PC-9 (cell line): ENCODE measurements around the gene DNASE1L3. TPM values are rescaled to one million over a fixed set of nuclear protein-coding genes. Genes with fewer than 3 reads are reported as not detected.

Experiments
- BruUV-seq: library from RNA; stranded (reverse); fragments of 400-500 nt; replicated peaks from 2 replicates; lab custom pipeline; 2021; lab: Mats Ljungman, UMichigan
- CTCF ChIA-PET: fragments of 300-600 bp; sonication (Branson Sonifier 250); formaldehyde crosslinking; loops from one replicate; lab custom pipeline; 2022; ENCODE audit warnings: antibody characterized with exemption; lab: Charles Lee
- POLR2A ChIA-PET: fragments of 300-600 bp; sonication (Branson Sonifier 250); formaldehyde crosslinking; loops from one replicate; lab custom pipeline; 2022; ENCODE audit warnings: antibody characterized with exemption; ENCODE audit not compliant: unreplicated experiment; lab: Charles Lee
- DNase-seq, 2 experiments: peaks; one replicate each; pipeline versions ENCODE4 v3.0.0 to v3.0.0-alpha.2; 2015 to 2022; ENCODE audit warnings: mixed read lengths in 1 of 2
- H2AFZ ChIP-seq: fragments of 200-600 bp; sonication (generic); 2 replicates; pipeline ENCODE4 v1.8.1; 2017; ENCODE audit warnings: antibody characterized with exemption
- H3F3A ChIP-seq: fragments of 200-600 bp; sonication (generic); 2 replicates; pipeline ENCODE4 v1.8.1; 2017; ENCODE audit warnings: antibody characterized with exemption, mild to moderate bottlenecking, low read depth; ENCODE audit not compliant: insufficient read depth
- H3K27ac ChIP-seq: fragments of 200-600 bp; sonication (generic); 2 replicates; pipeline ENCODE4 v1.6.1; 2016; ENCODE audit warnings: mixed run types
- H3K27me3 ChIP-seq: fragments of 200-600 bp; sonication (generic); 2 replicates; pipeline ENCODE4 v1.6.1; 2016; ENCODE audit warnings: low read depth, mixed run types; ENCODE audit not compliant: insufficient read depth
- H3K36me3 ChIP-seq: fragments of 200-600 bp; sonication (generic); 2 replicates; pipeline ENCODE4 v1.6.1; 2016; ENCODE audit warnings: low read depth, mixed run types
- H3K4me1 ChIP-seq: fragments of 200-600 bp; sonication (generic); replicated peaks from 2 replicates; pipeline ENCODE4 v1.6.1; 2016; ENCODE audit warnings: mixed run types; ENCODE audit not compliant: insufficient read depth
- H3K4me2 ChIP-seq: fragments of 200-600 bp; sonication (generic); 2 replicates; pipeline ENCODE4 v1.6.1; 2017; ENCODE audit warnings: mixed run types
- H3K4me3 ChIP-seq: fragments of 200-600 bp; sonication (generic); 2 replicates; pipeline ENCODE4 v1.6.1; 2016; ENCODE audit warnings: mixed run types
- H3K79me2 ChIP-seq: fragments of 200-600 bp; sonication (generic); 2 replicates; pipeline ENCODE4 v1.6.1; 2017; ENCODE audit warnings: low read depth, mixed run types
- H3K9me2 ChIP-seq: fragments of 200-600 bp; sonication (generic); 2 replicates; pipeline ENCODE4 v1.8.1; 2017; ENCODE audit warnings: mild to moderate bottlenecking; ENCODE audit not compliant: insufficient read depth
- H3K9me3 ChIP-seq: fragments of 200-600 bp; sonication (generic); 2 replicates; pipeline ENCODE4 v1.8.1; 2016; ENCODE audit warnings: low read depth; ENCODE audit not compliant: insufficient read depth
- H4K20me1 ChIP-seq: fragments of 200-600 bp; sonication (generic); 2 replicates; pipeline ENCODE4 v1.8.1; 2017; ENCODE audit not compliant: insufficient read depth
- EZH2 ChIP-seq: fragments of 200-600 bp; sonication (generic); IDR thresholded peaks from 2 replicates; pipeline ENCODE4 v1.8.0; 2017; ENCODE audit warnings: antibody characterized with exemption, low read depth
- intact Hi-C: fragments of 100-400 bp; cut with micrococcal nuclease; formaldehyde crosslinking; loops from one replicate; pipeline ENCODE4 v1.10.0; 2022; ENCODE audit not compliant: unreplicated experiment
- total RNA-seq: library from RNA; stranded (reverse); gene quantifications from 2 replicates; pipeline ENCODE4 v1.2.3, GENCODE V29; 2021
- TF ChIP-seq, protein P1 (sequence below): fragments of 200-600 bp; sonication (generic); conservative IDR thresholded peaks from 2 replicates; pipeline ENCODE4 v1.6.1; 2017; ENCODE audit warnings: mixed run types, antibody characterized with exemption, mild to moderate bottlenecking, moderate library complexity

The DNASE1L3 gene
- total RNA-seq, 1 experiment from 2014 or later: not detected

DNA sequence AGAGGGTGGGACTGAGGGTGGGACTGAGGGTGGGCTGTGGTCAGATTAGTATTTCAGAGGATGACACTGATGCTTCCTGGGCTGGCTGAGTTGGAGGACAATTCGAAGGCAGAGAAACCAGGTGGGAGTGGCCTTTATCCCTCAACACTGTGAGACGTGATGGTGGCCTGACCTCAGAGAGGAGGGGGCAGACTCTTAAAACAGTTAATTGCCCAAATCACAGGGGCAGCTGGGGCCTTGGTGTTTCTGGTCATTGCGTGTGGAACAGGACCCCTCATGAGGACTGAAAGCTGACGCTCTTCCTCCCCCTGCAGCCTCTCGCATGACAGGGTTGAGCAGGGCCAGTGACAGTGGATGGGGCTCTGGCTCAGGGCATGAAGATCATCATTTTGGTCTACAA, 18.7 kb downstream of the DNASE1L3 start:
- ChIA-PET CTCF (interaction anchor here (0.6 kb wide), 1 partner anchor 117 kb away, joined by 5 read pairs; no protein-coding TSS in a partner anchor), POLR2A (no interaction called here)
- no peak for DNase-seq
- H3K27me3 ChIP-seq: no peaks in the 10 kb centered on the region
- no peaks in the 10 kb centered on the region for H3K9me2 ChIP-seq
- no peak overlapping the region for H3K4me2 ChIP-seq
- H3K79me2 ChIP-seq: no peaks in the 10 kb centered on the region
- no peaks in the 10 kb centered on the region for H3F3A ChIP-seq
- H3K36me3 ChIP-seq: no peaks in the 10 kb centered on the region
- no peaks in the 10 kb centered on the region for H3K9me3 ChIP-seq
- no peaks in the 10 kb centered on the region for H4K20me1 ChIP-seq
- intact Hi-C loops: no loop called here
- no peak overlapping the region for H3K4me3 ChIP-seq
- H2AFZ ChIP-seq: no peak overlapping the region
- no peak for TF ChIP-seq EZH2
- TF ChIP-seq, protein P1, sequence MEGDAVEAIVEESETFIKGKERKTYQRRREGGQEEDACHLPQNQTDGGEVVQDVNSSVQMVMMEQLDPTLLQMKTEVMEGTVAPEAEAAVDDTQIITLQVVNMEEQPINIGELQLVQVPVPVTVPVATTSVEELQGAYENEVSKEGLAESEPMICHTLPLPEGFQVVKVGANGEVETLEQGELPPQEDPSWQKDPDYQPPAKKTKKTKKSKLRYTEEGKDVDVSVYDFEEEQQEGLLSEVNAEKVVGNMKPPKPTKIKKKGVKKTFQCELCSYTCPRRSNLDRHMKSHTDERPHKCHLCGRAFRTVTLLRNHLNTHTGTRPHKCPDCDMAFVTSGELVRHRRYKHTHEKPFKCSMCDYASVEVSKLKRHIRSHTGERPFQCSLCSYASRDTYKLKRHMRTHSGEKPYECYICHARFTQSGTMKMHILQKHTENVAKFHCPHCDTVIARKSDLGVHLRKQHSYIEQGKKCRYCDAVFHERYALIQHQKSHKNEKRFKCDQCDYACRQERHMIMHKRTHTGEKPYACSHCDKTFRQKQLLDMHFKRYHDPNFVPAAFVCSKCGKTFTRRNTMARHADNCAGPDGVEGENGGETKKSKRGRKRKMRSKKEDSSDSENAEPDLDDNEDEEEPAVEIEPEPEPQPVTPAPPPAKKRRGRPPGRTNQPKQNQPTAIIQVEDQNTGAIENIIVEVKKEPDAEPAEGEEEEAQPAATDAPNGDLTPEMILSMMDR: no peak
- H3K4me1 ChIP-seq: peaks cover 15% of the 10 kb centered on the region; the same call in 1 of the 2 replicates
- no peak overlapping the region for H3K27ac ChIP-seq
- no TSS peak for BruUV-seq

DNA sequence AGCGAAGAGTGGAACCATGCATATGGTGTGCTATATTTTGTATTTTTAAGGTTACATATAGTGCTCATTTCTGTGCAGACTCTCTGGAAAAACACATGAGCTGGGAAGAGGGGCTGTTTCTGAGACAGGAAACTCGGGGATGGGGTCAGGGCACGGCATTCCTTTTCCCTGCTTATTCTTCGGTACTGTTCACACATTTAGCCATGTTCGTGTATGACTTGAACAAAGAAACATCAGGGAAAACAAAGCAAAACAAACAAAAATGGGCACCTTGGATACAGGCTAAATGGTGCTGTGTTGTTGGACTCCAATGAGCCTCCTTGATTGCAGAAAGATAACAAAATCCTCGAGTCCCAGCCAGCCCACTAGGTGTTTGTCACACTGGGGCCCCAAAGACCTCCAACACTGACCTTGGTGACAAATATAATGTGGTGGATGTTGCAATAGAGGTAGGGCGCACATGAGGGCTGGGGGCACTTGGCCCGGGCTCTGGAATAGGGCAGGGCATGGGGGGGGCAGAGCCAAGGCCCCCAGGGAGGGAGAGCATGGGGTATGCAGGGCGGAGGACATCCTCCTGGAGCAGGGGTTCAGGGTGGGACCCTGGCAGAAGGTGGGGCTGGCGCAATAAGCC, 19.3 kb downstream of the DNASE1L3 start:
- no peak overlapping the region for H2AFZ ChIP-seq
- ChIA-PET POLR2A (no interaction called here), CTCF (interaction anchor here (0.6 kb wide), 1 partner anchor 118 kb away, joined by 5 read pairs; no protein-coding TSS in a partner anchor)
- 0 out of 2 replicates have a peak, but pooled peaks cover 3% of the 10 kb centered on the region for H3F3A ChIP-seq
- no peaks in the 10 kb centered on the region for H3K79me2 ChIP-seq
- H4K20me1 ChIP-seq: no peaks in the 10 kb centered on the region
- H3K27me3 ChIP-seq: no peaks in the 10 kb centered on the region
- no peak overlapping the region for H3K27ac ChIP-seq
- no peak overlapping the region for H3K4me3 ChIP-seq
- no peaks in the 10 kb centered on the region for H3K9me2 ChIP-seq
- DNase-seq: no peak
- H3K9me3 ChIP-seq: no peaks in the 10 kb centered on the region
- H3K4me1 ChIP-seq: peaks cover 15% of the 10 kb centered on the region; the same call in 1 of the 2 replicates
- H3K4me2 ChIP-seq: no peak overlapping the region
- TF ChIP-seq, protein P1: no peak
- no peak for TF ChIP-seq EZH2
- no peaks in the 10 kb centered on the region for H3K36me3 ChIP-seq
- BruUV-seq: no TSS peak
- intact Hi-C loops: no loop called here

DNA sequence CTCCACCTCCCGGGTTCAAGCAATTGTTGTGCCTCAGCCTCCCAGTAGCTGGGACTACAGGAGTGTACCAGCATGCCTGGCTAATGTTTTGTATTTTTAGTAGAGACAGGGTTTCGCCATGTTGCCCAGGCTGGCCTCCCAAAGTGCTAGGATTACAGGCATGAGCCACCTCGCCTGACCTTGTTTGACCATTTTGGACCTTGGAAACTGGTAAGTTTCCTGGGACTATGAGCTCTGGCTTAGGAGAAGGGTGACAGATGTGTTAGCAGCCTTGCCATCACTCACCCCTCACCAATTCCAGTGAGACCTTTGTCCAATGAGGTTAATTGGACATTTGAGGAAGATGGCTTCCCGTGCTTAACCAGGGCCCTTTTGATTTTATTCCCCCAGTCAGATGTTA, 19.9 kb downstream of the DNASE1L3 start:
- TF ChIP-seq, protein P1: no peak
- TF ChIP-seq EZH2: no peak
- BruUV-seq: no TSS peak
- no peak overlapping the region for H2AFZ ChIP-seq
- H3K4me2 ChIP-seq: no peak overlapping the region
- H3K79me2 ChIP-seq: no peaks in the 10 kb centered on the region
- no peaks in the 10 kb centered on the region for H3K9me3 ChIP-seq
- intact Hi-C loops: no loop called here
- H3K9me2 ChIP-seq: no peaks in the 10 kb centered on the region
- POLR2A ChIA-PET: no interaction called here
- no peaks in the 10 kb centered on the region for H3K27me3 ChIP-seq
- H3K4me3 ChIP-seq: no peak overlapping the region
- CTCF ChIA-PET: no interaction called here
- H4K20me1 ChIP-seq: no peaks in the 10 kb centered on the region
- no peak overlapping the region for H3K27ac ChIP-seq
- H3F3A ChIP-seq: 0 out of 2 replicates have a peak, but pooled peaks cover 4% of the 10 kb centered on the region
- DNase-seq: no peak
- H3K36me3 ChIP-seq: no peaks in the 10 kb centered on the region
- peaks cover 15% of the 10 kb centered on the region; the same call in 1 of the 2 replicates for H3K4me1 ChIP-seq
